Endothelial cell of umbilical vein (primary cell): ENCODE results near the gene SORL1. TPM values are rescaled to one million over a fixed set of nuclear protein-coding genes. Genes with fewer than 3 reads are reported as not detected.

Experiments
- BruUV-seq: library from RNA; stranded (reverse); fragments of 400-500 nt; replicated peaks from 2 replicates; lab custom pipeline; 2021; lab: Mats Ljungman, UMichigan
- CTCF ChIA-PET: fragments of 300-600, 350-600 bp; sonication (Branson Sonifier 250); formaldehyde crosslinking; loops from one replicate; lab custom pipeline; 2021; ENCODE audit warnings: antibody characterized with exemption, inconsistent platforms; lab: Charles Lee
- POLR2A ChIA-PET: fragments of 300-600, 350-600 bp; sonication (Branson Sonifier 250); formaldehyde crosslinking; loops from one replicate; lab custom pipeline; 2021; ENCODE audit warnings: antibody characterized with exemption, inconsistent platforms; lab: Charles Lee
- DNase-seq: peaks from one replicate; pipeline ENCODE4 v3.0.0-alpha.2; 2011; ENCODE audit warnings: low read depth, low spot score
- FAIRE-seq: peaks from 2 replicates; lab custom pipeline; 2011; peaks lifted over from hg19 to GRCh38; lab: Jason Lieb, UNC
- H2AFZ ChIP-seq: 2 replicates; pipeline ENCODE4 v1.6.0; 2012; ENCODE audit warnings: low read depth, low read length, control low read depth, inconsistent platforms
- H3K27ac ChIP-seq: 2 replicates; pipeline ENCODE4 v1.5.1; 2011; ENCODE audit warnings: low read depth, mild to moderate bottlenecking, control low read depth, low read length, moderate library complexity; ENCODE audit not compliant: insufficient read depth
- H3K27me3 ChIP-seq, 2 experiments: 2 replicates each; pipeline versions ENCODE4 v1.6.0 to v1.6.1; 2011; ENCODE audit warnings: low read length in 2 of 2, mixed read lengths in 1 of 2; ENCODE audit not compliant: control insufficient read depth in 2 of 2, insufficient read depth in 2 of 2
- H3K36me3 ChIP-seq, 2 experiments: 2 replicates in 1 of 2; 3 replicates in 1 of 2; pipeline ENCODE4 v1.5.1; 2011; ENCODE audit warnings: low read length in 2 of 2, mild to moderate bottlenecking in 1 of 2, moderate library complexity in 1 of 2; ENCODE audit not compliant: control insufficient read depth in 2 of 2, insufficient read depth in 2 of 2; ENCODE audit errors: extremely low read depth in 1 of 2
- H3K4me1 ChIP-seq: 3 replicates; pipeline ENCODE4 v1.5.1; 2011; ENCODE audit warnings: mild to moderate bottlenecking, low read length; ENCODE audit not compliant: control insufficient read depth, insufficient read depth; ENCODE audit errors: extremely low read depth
- H3K4me2 ChIP-seq: 2 replicates; pipeline ENCODE4 v1.6.1; 2011; ENCODE audit warnings: low read length, control low read depth, mixed read lengths; ENCODE audit not compliant: insufficient read depth
- H3K4me3 ChIP-seq, 3 experiments: fragments of 200-600 bp in 1 of 3; sonication (generic), shearing (Covaris generic) in 1 of 3; replicated peaks in 1 of 3; 2 replicates each; pipeline ENCODE4 v1.5.1; 2011 to 2016; ENCODE audit warnings: control low read depth in 3 of 3, low read length in 3 of 3, mild to moderate bottlenecking in 2 of 3, inconsistent platforms in 1 of 3, low read depth in 1 of 3, moderate library complexity in 1 of 3; ENCODE audit not compliant: insufficient read depth in 1 of 3
- H3K79me2 ChIP-seq: 2 replicates; pipeline ENCODE4 v1.6.0; 2012; ENCODE audit warnings: low read length, inconsistent platforms; ENCODE audit not compliant: control insufficient read depth, insufficient read depth
- H3K9ac ChIP-seq: replicated peaks from 2 replicates; pipeline ENCODE3; 2011; ENCODE audit warnings: low read length, control low read depth; ENCODE audit not compliant: insufficient read depth; ENCODE audit errors: extremely low read depth
- H3K9me1 ChIP-seq: replicated peaks from 3 replicates; pipeline ENCODE4 v1.6.0; 2011; ENCODE audit warnings: mild to moderate bottlenecking, low read length; ENCODE audit not compliant: control insufficient read depth, insufficient read depth; ENCODE audit errors: extremely low read depth
- H3K9me3 ChIP-seq: replicated peaks from 2 replicates; pipeline ENCODE4 v1.5.1; 2012; ENCODE audit warnings: low read length, inconsistent platforms; ENCODE audit not compliant: control insufficient read depth, insufficient read depth
- H4K20me1 ChIP-seq: replicated peaks from 2 replicates; pipeline ENCODE3; 2011; ENCODE audit warnings: mild to moderate bottlenecking, low read length; ENCODE audit not compliant: control insufficient read depth, insufficient read depth; ENCODE audit errors: extremely low read depth
- EZH2 ChIP-seq: IDR thresholded peaks from 2 replicates; pipeline ENCODE4 v1.6.1; 2012; ENCODE audit warnings: borderline replicate concordance, low read depth, mild to moderate bottlenecking, moderate library complexity, low read length, inconsistent platforms; ENCODE audit not compliant: severe bottlenecking
- FOS ChIP-seq: IDR thresholded peaks from 2 replicates; pipeline ENCODE4 v1.6.1; 2011; ENCODE audit warnings: mild to moderate bottlenecking, low read length, moderate library complexity, borderline replicate concordance; ENCODE audit not compliant: insufficient read depth
- GATA2 ChIP-seq: IDR thresholded peaks from 2 replicates; pipeline ENCODE4 v1.7.0; 2011; ENCODE audit warnings: low read depth, mild to moderate bottlenecking, moderate library complexity, mixed read lengths, low read length; ENCODE audit not compliant: insufficient read length, insufficient read depth
- JUN ChIP-seq: IDR thresholded peaks from 2 replicates; pipeline ENCODE4 v1.6.1; 2011; ENCODE audit warnings: borderline replicate concordance, low read depth; ENCODE audit not compliant: insufficient read length, insufficient read depth
- MYC ChIP-seq: IDR thresholded peaks from one replicate; pipeline ENCODE4 v1.6.1; 2011; ENCODE audit warnings: mild to moderate bottlenecking, low read depth, low read length
- POLR2A ChIP-seq: IDR thresholded peaks from 2 replicates; pipeline ENCODE4 v1.6.1; 2012; ENCODE audit warnings: low read depth, mild to moderate bottlenecking, control low read depth, low read length
- POLR2AphosphoS5 ChIP-seq: IDR thresholded peaks from 2 replicates; pipeline ENCODE4 v1.6.1; 2012; ENCODE audit warnings: low read depth, mild to moderate bottlenecking, control low read depth, low read length, moderate library complexity; ENCODE audit not compliant: insufficient read depth
- dilution Hi-C: fragments of 300-500 bp; cut with MboI; formaldehyde crosslinking; loops from one replicate; pipeline ENCODE4 v1.15.0; 2019; ENCODE audit warnings: low sequenced_read_pairs; ENCODE audit not compliant: extremely low pct_ligation_motif_present
- intact Hi-C: fragments of 100-400 bp; cut with micrococcal nuclease; formaldehyde crosslinking; loops from one replicate; pipeline ENCODE4 v1.10.0; 2022
- polyA plus RNA-seq, 4 experiments: library from polyadenylated mRNA; depleted of rRNA in 3 of 4; stranded (reverse) in 3 of 4; unstranded in 1 of 4; fragments of >200 nt; gene quantifications; 2 replicates each; pipeline versions ENCODE4 v1.2.1 to v1.2.3, GENCODE V29; 2011 to 2012; ENCODE audit warnings: missing spikeins in 1 of 4
- total RNA-seq: library from RNA; stranded (reverse); gene quantifications from 2 replicates; pipeline ENCODE4 v1.2.3, GENCODE V29; 2021
- TF ChIP-seq, protein P1 (sequence below), 2 donors: IDR thresholded peaks; 1 replicate in 1 of 2; 2 replicates in 1 of 2; pipeline ENCODE4 v1.5.1; 2011; ENCODE audit warnings: low read length in 2 of 2, mild to moderate bottlenecking in 2 of 2, moderate library complexity in 2 of 2, control low read depth in 1 of 2, inconsistent platforms in 1 of 2, low read depth in 1 of 2; ENCODE audit not compliant: insufficient read depth in 1 of 2; ENCODE audit errors: extremely low read depth in 1 of 2
- TF ChIP-seq, protein P2 (sequence below): IDR thresholded peaks from 2 replicates; pipeline ENCODE4 v1.6.1; 2011; ENCODE audit not compliant: insufficient read depth, insufficient read length

SORL1 gene
- total and polyA plus RNA-seq, 2 donors (not counting 3 experiments of a cell fraction or from before 2014, with no cell fraction given), result 0.17 to 0.31 TPM

DNA sequence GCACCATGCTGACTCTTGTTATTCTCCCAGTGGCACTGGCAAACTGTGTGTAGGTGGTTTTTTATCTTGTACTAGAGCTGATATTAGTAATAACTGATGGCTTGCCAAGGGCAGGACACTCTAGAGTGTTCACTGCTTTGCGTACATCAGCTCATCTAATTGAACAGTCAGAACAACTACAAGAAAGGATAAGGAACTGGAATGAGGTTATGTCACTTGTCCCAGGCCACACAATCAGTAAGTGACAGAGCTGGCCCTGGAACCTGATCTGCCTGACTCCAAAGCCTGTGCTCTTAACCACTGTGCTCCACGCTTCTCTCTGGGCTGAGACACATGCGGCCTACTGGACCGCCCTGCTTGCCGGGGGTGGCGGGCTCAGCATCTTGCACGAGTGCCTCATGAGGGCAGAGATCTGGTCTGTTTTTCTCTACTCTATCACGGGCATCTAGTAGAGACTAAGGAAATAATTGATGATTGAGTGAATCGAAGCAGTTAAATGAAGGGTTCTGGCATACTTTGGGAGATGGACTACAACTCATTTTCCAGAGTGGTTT lies 156.5 kb downstream of the SORL1 start:
- H3K4me2 ChIP-seq, result no peak overlapping the region
- BruUV-seq, result no TSS peak
- no peak overlapping the region for H3K4me3 ChIP-seq
- no peak for TF ChIP-seq POLR2AphosphoS5
- no peak for TF ChIP-seq MYC
- TF ChIP-seq, protein P1, sequence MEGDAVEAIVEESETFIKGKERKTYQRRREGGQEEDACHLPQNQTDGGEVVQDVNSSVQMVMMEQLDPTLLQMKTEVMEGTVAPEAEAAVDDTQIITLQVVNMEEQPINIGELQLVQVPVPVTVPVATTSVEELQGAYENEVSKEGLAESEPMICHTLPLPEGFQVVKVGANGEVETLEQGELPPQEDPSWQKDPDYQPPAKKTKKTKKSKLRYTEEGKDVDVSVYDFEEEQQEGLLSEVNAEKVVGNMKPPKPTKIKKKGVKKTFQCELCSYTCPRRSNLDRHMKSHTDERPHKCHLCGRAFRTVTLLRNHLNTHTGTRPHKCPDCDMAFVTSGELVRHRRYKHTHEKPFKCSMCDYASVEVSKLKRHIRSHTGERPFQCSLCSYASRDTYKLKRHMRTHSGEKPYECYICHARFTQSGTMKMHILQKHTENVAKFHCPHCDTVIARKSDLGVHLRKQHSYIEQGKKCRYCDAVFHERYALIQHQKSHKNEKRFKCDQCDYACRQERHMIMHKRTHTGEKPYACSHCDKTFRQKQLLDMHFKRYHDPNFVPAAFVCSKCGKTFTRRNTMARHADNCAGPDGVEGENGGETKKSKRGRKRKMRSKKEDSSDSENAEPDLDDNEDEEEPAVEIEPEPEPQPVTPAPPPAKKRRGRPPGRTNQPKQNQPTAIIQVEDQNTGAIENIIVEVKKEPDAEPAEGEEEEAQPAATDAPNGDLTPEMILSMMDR (IDR thresholded peaks at IDR 0.05; ENCODE audit: extremely low read depth in 1 of 2, insufficient read depth in 1 of 2, low read depth in 1 of 2, low read length in 2 of 2), result no peak
- no peak for TF ChIP-seq POLR2A
- TF ChIP-seq JUN, result no peak
- no peak for TF ChIP-seq GATA2
- TF ChIP-seq, protein P2, sequence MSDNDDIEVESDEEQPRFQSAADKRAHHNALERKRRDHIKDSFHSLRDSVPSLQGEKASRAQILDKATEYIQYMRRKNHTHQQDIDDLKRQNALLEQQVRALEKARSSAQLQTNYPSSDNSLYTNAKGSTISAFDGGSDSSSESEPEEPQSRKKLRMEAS, result no peak
- TF ChIP-seq FOS, result no peak
- no peak for TF ChIP-seq EZH2
- peaks cover 0 to 2% of the 10 kb centered on the region in 2 experiments for H3K27me3 ChIP-seq
- no peak for FAIRE-seq
- no peaks in the 10 kb centered on the region for H3K79me2 ChIP-seq
- dilution Hi-C loops, result no loop called here
- no peaks in the 10 kb centered on the region for H3K36me3 ChIP-seq
- no peaks in the 10 kb centered on the region for H3K9me3 ChIP-seq
- no peak overlapping the region for H2AFZ ChIP-seq
- intact Hi-C loops, result no loop called here
- H4K20me1 ChIP-seq, result no peaks in the 10 kb centered on the region
- ChIA-PET POLR2A (no interaction called here), CTCF (no interaction called here)
- H3K9me1 ChIP-seq, result no peaks in the 10 kb centered on the region
- H3K9ac ChIP-seq, result no peak overlapping the region
- H3K4me1 ChIP-seq, result no peaks in the 10 kb centered on the region
- no peak overlapping the region for H3K27ac ChIP-seq
- no peak for DNase-seq
